Mucosa of descending colon (tissue), 3 donors: ENCODE data around the gene RNF215. TPM values are rescaled to one million over a fixed set of nuclear protein-coding genes. Genes with fewer than 3 reads are reported as not detected.
"Not testable (repeated sequence)": the region's sequence is repeated elsewhere in the genome, so short reads cannot be mapped to it uniquely, and the experiment has no call there.

Experiments
- ATAC-seq: fragments of 200-7000 bp; cut with Tn5 transposase; one replicate; pipeline ENCODE4 v1.9.1; 2020; ENCODE audit warnings: mild to moderate bottlenecking, moderate library complexity
- DNase-seq, 3 donors: peaks; one replicate each; pipeline ENCODE4 v3.0.0-alpha.2; 2020
- H3K36me3 ChIP-seq: fragments of 200-600 bp; one replicate; pipeline ENCODE4 v1.8.0; 2021; ENCODE audit warnings: low read depth, mild to moderate bottlenecking
- H3K4me1 ChIP-seq: fragments of 200-600 bp; one replicate; pipeline ENCODE4 v1.8.0; 2021; ENCODE audit warnings: low read depth, mild to moderate bottlenecking
- H3K4me3 ChIP-seq: fragments of 200-600 bp; one replicate; pipeline ENCODE4 v1.8.0; 2021; ENCODE audit warnings: mild to moderate bottlenecking
- H3K9me3 ChIP-seq: fragments of 200-600 bp; one replicate; pipeline ENCODE4 v1.8.0; 2021; ENCODE audit warnings: mild to moderate bottlenecking
- CTCF ChIP-seq: fragments of 200-600 bp; IDR thresholded peaks from one replicate; pipeline ENCODE4 v1.8.0; 2022; ENCODE audit warnings: antibody characterized with exemption, mild to moderate bottlenecking
- intact Hi-C, 2 donors: fragments of 100-400 bp; cut with DNase I in 1 of 2; cut with micrococcal nuclease in 1 of 2; formaldehyde crosslinking; loops; one replicate each; pipeline versions ENCODE4 v1.11.0 to v1.11.1; 2022; cut with DNase I, micrococcal nuclease
- total RNA-seq, 3 donors: library from RNA; stranded (reverse); fragmentation: NEBNext Ultra II Directional in 2 of 3; extraction: Animal tissue kit (Norgen Biotek cat#: 25700) in 2 of 3; gene quantifications; one replicate each; pipeline versions ENCODE4 v1.2.1 to v1.2.4, GENCODE V29; 2021 to 2023
- donor health status: DM: no; HTN: no; CAD: no; lungs with moderate emphysema.
- donor health status: DM: no; HTN: no; CAD: no.
- donor health status: DM: no; HTN: yes; CAD: no.

Gene RNF215
- total RNA-seq, 3 donors from 2014 or later = 9.0 to 14.2 (median 9.1) TPM

GRCh38 chr22:30340911-30341685 is 46.1 kb downstream of the RNF215 start:
- no peaks in the 10 kb centered on the region for H3K4me1 ChIP-seq
- no peak overlapping the region for H3K4me3 ChIP-seq
- no peak for TF ChIP-seq CTCF
- intact Hi-C loops = loop anchor here in 1 of 2 donors (10.0 kb wide), 1 partner anchor 56 kb away; the partner anchor contains the start of gene CASTOR1
- ATAC-seq = peak; percentile 8
- DNase-seq = no peak
- H3K9me3 ChIP-seq = no peaks in the 10 kb centered on the region
- H3K36me3 ChIP-seq = peaks cover 67% of the 10 kb centered on the region

GRCh38 chr22:30338802-30339201 is 48.4 kb downstream of the RNF215 start:
- no peak for ATAC-seq
- intact Hi-C loops = no loop called here

GRCh38 chr22:30338341-30338740 is 48.9 kb downstream of the RNF215 start:
- H3K4me1 ChIP-seq, intact Hi-C loops, H3K9me3 ChIP-seq, DNase-seq, H3K4me3 ChIP-seq, ATAC-seq: not testable (repeated sequence)
- peaks cover 56% of the 10 kb centered on the region for H3K36me3 ChIP-seq

More at GRCh38 chr22:30338802-30339201, 48.4 kb downstream of the RNF215 start:
- TF ChIP-seq CTCF = no peak
- peaks cover 59% of the 10 kb centered on the region for H3K36me3 ChIP-seq
- H3K4me3 ChIP-seq = no peak overlapping the region
- peaks cover 4% of the 10 kb centered on the region for H3K4me1 ChIP-seq
- no peaks in the 10 kb centered on the region for H3K9me3 ChIP-seq
- no peak for DNase-seq

GRCh38 chr22:30337461-30337778 is 49.8 kb downstream of the RNF215 start:
- Histone ChIP-seq H3K36me3 (peaks cover 47% of the 10 kb centered on the region), H3K4me1 (peaks cover 17% of the 10 kb centered on the region), H3K9me3 (no peaks in the 10 kb centered on the region), H3K4me3 (no peak overlapping the region)
- DNase-seq = no peak
- TF ChIP-seq CTCF = no peak
- no peak for ATAC-seq
- intact Hi-C loops = no loop called here

GRCh38 chr22:30336752-30337460 is 50.3 kb downstream of the RNF215 start:
- Histone ChIP-seq H3K4me3 (no peak overlapping the region), H3K9me3 (no peaks in the 10 kb centered on the region), H3K4me1 (peaks cover 18% of the 10 kb centered on the region), H3K36me3 (peaks cover 42% of the 10 kb centered on the region)
- no peak for TF ChIP-seq CTCF
- no peak for ATAC-seq
- intact Hi-C loops = no loop called here
- no peak for DNase-seq

- Histone ChIP-seq H3K4me1 (peaks cover 18% of the 10 kb centered on the region), H3K9me3 (no peaks in the 10 kb centered on the region), H3K4me3 (no peak overlapping the region), H3K36me3 (peaks cover 32% of the 10 kb centered on the region)
- intact Hi-C loops = no loop called here
- DNase-seq (no peak), ATAC-seq (no peak)
- no peak for TF ChIP-seq CTCF
Measured at GRCh38 chr22:30335236-30335635, 52.0 kb downstream of the RNF215 start.
